IMR-90 (cell line): ENCODE data around the gene ADCY5. TPM values are rescaled to one million over a fixed set of nuclear protein-coding genes. Genes with fewer than 3 reads are reported as not detected.

Experiments used
- ATAC-seq: fragments of 200-7000 bp; cut with Tn5 transposase; 2 replicates; pipeline ENCODE4 v1.9.1; 2020; ENCODE audit warnings: low read depth, mild to moderate bottlenecking, moderate library complexity
- BruUV-seq: library from RNA; stranded (reverse); fragments of 400-500 nt; replicated peaks from 2 replicates; lab custom pipeline; 2021; lab: Mats Ljungman, UMichigan
- CTCF ChIA-PET: fragments of 300-600 bp; formaldehyde crosslinking; extraction: SDS; loops from one replicate; lab custom pipeline; 2021; ENCODE audit warnings: antibody characterized with exemption; lab: Yijun Ruan, JAX
- POLR2A ChIA-PET: fragments of 300-600 bp; sonication (Branson Sonifier 250); formaldehyde crosslinking; loops from one replicate; lab custom pipeline; 2022; ENCODE audit warnings: antibody characterized with exemption; ENCODE audit not compliant: unreplicated experiment; lab: Charles Lee
- DNase-seq: peaks from one replicate; pipeline ENCODE4 v3.0.0; 2013
- H2AFZ ChIP-seq: replicated peaks from 2 replicates; pipeline ENCODE3; 2013; ENCODE audit warnings: low read length, mild to moderate bottlenecking; ENCODE audit not compliant: poor library complexity
- H2AK5ac ChIP-seq: 2 replicates; pipeline ENCODE4 v1.6.1; 2013; ENCODE audit warnings: low read depth, low read length, inconsistent platforms
- H2AK9ac ChIP-seq: replicated peaks from 2 replicates; pipeline ENCODE3; 2013; ENCODE audit warnings: mild to moderate bottlenecking, low read depth, low read length, moderate library complexity; ENCODE audit not compliant: poor library complexity
- H2BK120ac ChIP-seq: 2 replicates; pipeline ENCODE4 v1.6.1; 2013; ENCODE audit warnings: low read depth, low read length, inconsistent platforms
- H2BK15ac ChIP-seq: 3 replicates; pipeline ENCODE4 v1.6.1; 2013; ENCODE audit warnings: low read depth, low read length, inconsistent platforms
- H2BK20ac ChIP-seq: 2 replicates; pipeline ENCODE4 v1.6.1; 2013; ENCODE audit warnings: low read depth, mild to moderate bottlenecking, inconsistent platforms, low read length, moderate library complexity
- H2BK5ac ChIP-seq: 2 replicates; pipeline ENCODE4 v1.6.1; 2013; ENCODE audit warnings: mild to moderate bottlenecking, low read depth, low read length, inconsistent platforms; ENCODE audit not compliant: poor library complexity, severe bottlenecking
- H3K14ac ChIP-seq: replicated peaks from 2 replicates; pipeline ENCODE4 v1.6.1; 2013; ENCODE audit warnings: low read depth, low read length, inconsistent platforms
- H3K18ac ChIP-seq: 2 replicates; pipeline ENCODE4 v1.6.1; 2013; ENCODE audit warnings: low read depth, low read length, control low read depth
- H3K23ac ChIP-seq: 2 replicates; pipeline ENCODE4 v1.6.1; 2013; ENCODE audit warnings: low read depth, low read length, inconsistent platforms
- H3K27ac ChIP-seq: 2 replicates; pipeline ENCODE4 v1.5.1; 2013; ENCODE audit warnings: mild to moderate bottlenecking, control low read depth, low read length; ENCODE audit not compliant: insufficient read depth
- H3K27me3 ChIP-seq: 2 replicates; pipeline ENCODE4 v1.6.1; 2013; ENCODE audit warnings: low read length; ENCODE audit not compliant: control insufficient read depth, insufficient read depth
- H3K36me3 ChIP-seq: 2 replicates; pipeline ENCODE4 v1.6.1; 2013; ENCODE audit warnings: low read length, mixed read lengths; ENCODE audit not compliant: control insufficient read depth, insufficient read depth
- H3K4ac ChIP-seq: 2 replicates; pipeline ENCODE4 v1.6.1; 2013; ENCODE audit warnings: low read depth, low read length, inconsistent platforms
- H3K4me1 ChIP-seq: 2 replicates; pipeline ENCODE4 v1.6.1; 2013; ENCODE audit warnings: low read length, mixed read lengths; ENCODE audit not compliant: control insufficient read depth, insufficient read depth
- H3K4me2 ChIP-seq: 2 replicates; pipeline ENCODE4 v1.6.1; 2013; ENCODE audit warnings: low read depth, mild to moderate bottlenecking, control low read depth, low read length, moderate library complexity
- H3K4me3 ChIP-seq: 2 replicates; pipeline ENCODE4 v1.5.1; 2013; ENCODE audit warnings: low read depth, mild to moderate bottlenecking, control low read depth, low read length, moderate library complexity; ENCODE audit not compliant: insufficient read depth
- H3K56ac ChIP-seq: 2 replicates; pipeline ENCODE4 v1.6.1; 2013; ENCODE audit warnings: low read length, inconsistent platforms; ENCODE audit not compliant: insufficient read depth; ENCODE audit errors: extremely low read depth
- H3K79me1 ChIP-seq, 2 experiments: 2 replicates each; pipeline ENCODE4 v1.6.1; 2013; ENCODE audit warnings: low read length in 2 of 2, inconsistent platforms in 1 of 2, low read depth in 1 of 2
- H3K9ac ChIP-seq: 2 replicates; pipeline ENCODE4 v1.6.1; 2013; ENCODE audit warnings: low read depth, low read length, control low read depth
- H3K9me1 ChIP-seq: 2 replicates; pipeline ENCODE4 v1.6.1; 2013; ENCODE audit warnings: low read length, inconsistent platforms; ENCODE audit not compliant: insufficient read depth
- H3K9me3 ChIP-seq: 2 replicates; pipeline ENCODE4 v1.6.1; 2013; ENCODE audit warnings: low read length; ENCODE audit not compliant: control insufficient read depth, insufficient read depth
- H4K20me1 ChIP-seq: 2 replicates; pipeline ENCODE4 v1.6.1; 2013; ENCODE audit warnings: low read length, inconsistent platforms; ENCODE audit not compliant: insufficient read depth
- H4K5ac ChIP-seq: 2 replicates; pipeline ENCODE4 v1.6.1; 2013; ENCODE audit warnings: mild to moderate bottlenecking, low read depth, low read length, control low read depth
- H4K8ac ChIP-seq, 2 experiments: 2 replicates each; pipeline ENCODE4 v1.6.1; 2013; ENCODE audit warnings: low read depth in 2 of 2, low read length in 2 of 2, control low read depth in 1 of 2, inconsistent platforms in 1 of 2
- H4K91ac ChIP-seq: 2 replicates; pipeline ENCODE4 v1.6.1; 2013; ENCODE audit warnings: low read depth, low read length, inconsistent platforms; ENCODE audit not compliant: insufficient read depth
- RFX5 ChIP-seq: IDR thresholded peaks from 2 replicates; pipeline ENCODE4 v1.8.0; 2012; ENCODE audit warnings: low read depth, mild to moderate bottlenecking, low read length, moderate library complexity
- WGBS, 2 experiments: methylation state at CpG; one replicate each; pipeline versions ENCODE4 v1.1.5 to v1.1.7; 2013; ENCODE audit warnings: missing lambda C conversion rate in 2 of 2; ENCODE audit not compliant: insufficient read length in 1 of 2; ENCODE audit errors: extremely low coverage in 2 of 2; 5-methylcytosine and 5-hydroxymethylcytosine counted together
- dilution Hi-C: fragments of 300-500 bp; cut with HindIII; formaldehyde crosslinking; loops from one replicate; pipeline ENCODE4 v1.14.3; 2018; ENCODE audit warnings: low sequenced_read_pairs; ENCODE audit not compliant: unreplicated experiment
- in situ Hi-C: fragments of 300-500 bp; cut with MboI; formaldehyde crosslinking; loops from 3 replicates; pipeline ENCODE4 v1.14.3; 2019; ENCODE audit warnings: low sequenced_read_pairs, inconsistent platforms, mixed read lengths
- intact Hi-C: fragments of 100-400 bp; cut with micrococcal nuclease; formaldehyde crosslinking; loops from 2 replicates; pipeline ENCODE4 v1.10.0; 2022
- polyA plus RNA-seq, 3 experiments: library from polyadenylated mRNA; depleted of rRNA; stranded (reverse); fragments of >200 nt; gene quantifications; 2 replicates each; pipeline ENCODE4 v1.2.3, GENCODE V29; 2012; ENCODE audit warnings: low replicate concordance in 1 of 3
- total RNA-seq: library from RNA; depleted of rRNA; stranded (reverse); fragments of >200 nt; gene quantifications from 2 replicates; pipeline ENCODE4 v1.2.3, GENCODE V29; 2012

The ADCY5 gene
- total and polyA plus RNA-seq, 2 of the 4 experiments (the other 2 are of a cell fraction): 0.14 to 0.18 TPM

DNA sequence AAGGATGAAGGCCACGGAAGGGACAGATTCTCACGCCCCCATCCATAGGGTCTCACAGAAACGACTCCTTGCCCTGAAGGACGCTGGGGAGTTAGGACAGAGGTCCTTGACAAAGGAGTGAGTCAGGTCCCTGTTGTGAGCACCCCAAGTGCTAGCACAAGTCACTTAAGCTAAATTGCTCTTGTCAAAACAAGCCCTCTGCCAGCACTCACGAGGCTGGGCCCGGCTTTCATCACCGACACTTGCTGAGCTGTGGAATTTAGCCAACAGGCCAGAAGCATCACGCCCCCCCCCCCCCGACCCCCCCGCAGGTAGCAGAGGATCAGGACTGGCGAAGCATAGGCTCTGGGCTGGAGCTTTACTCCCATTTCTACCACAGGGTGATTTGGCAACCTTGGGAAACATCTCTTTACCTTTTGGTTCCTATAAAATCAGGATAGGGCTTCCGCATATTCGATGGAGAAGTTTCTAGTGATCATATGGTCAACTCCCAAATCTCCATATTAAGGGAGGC, 75.4 kb downstream of the ADCY5 start:
- no peak overlapping the region for H2AK5ac ChIP-seq
- no peaks in the 10 kb centered on the region for H3K79me1 ChIP-seq
- no peak overlapping the region for H4K8ac ChIP-seq
- no peak overlapping the region for H3K27ac ChIP-seq
- H4K20me1 ChIP-seq: no peaks in the 10 kb centered on the region
- dilution Hi-C loops: no loop called here
- H2BK5ac ChIP-seq: no peak overlapping the region
- ChIA-PET CTCF (no interaction called here), POLR2A (no interaction called here)
- peaks cover 4% of the 10 kb centered on the region; the same call in 1 of the 2 replicates for H3K9me3 ChIP-seq
- no peak overlapping the region for H3K9ac ChIP-seq
- H3K4me2 ChIP-seq: no peak overlapping the region
- intact Hi-C loops: no loop called here
- DNase-seq (no peak), ATAC-seq (no peak)
- no peak overlapping the region for H3K56ac ChIP-seq
- no peak overlapping the region for H2AFZ ChIP-seq
- no peak overlapping the region for H3K4ac ChIP-seq
- H4K5ac ChIP-seq: no peak overlapping the region
- no peak overlapping the region for H2AK9ac ChIP-seq
- no peak overlapping the region for H4K91ac ChIP-seq
- in situ Hi-C loops: no loop called here
- H2BK20ac ChIP-seq: no peak overlapping the region
- H3K9me1 ChIP-seq: no peaks in the 10 kb centered on the region
- H3K18ac ChIP-seq: no peak overlapping the region
- H3K4me3 ChIP-seq: no peak overlapping the region
- H2BK120ac ChIP-seq: no peak overlapping the region
- H3K23ac ChIP-seq: no peak overlapping the region
- H3K14ac ChIP-seq: no peak overlapping the region
- BruUV-seq: no TSS peak
- no peak overlapping the region for H2BK15ac ChIP-seq
- no peaks in the 10 kb centered on the region for H3K4me1 ChIP-seq
- TF ChIP-seq RFX5: no peak
- H3K36me3 ChIP-seq: no peaks in the 10 kb centered on the region
- no CpG with 5 or more reads among the region's 13 CpGs for WGBS, 2 experiments
- peaks cover 77% of the 10 kb centered on the region for H3K27me3 ChIP-seq
